NCI-H2227 (cell line): ENCODE results near the gene NAGPA.
"Not testable (repeated sequence)": the region's sequence is repeated elsewhere in the genome, so short reads cannot be mapped to it uniquely, and the experiment has no call there.

Source experiments
- DNase-seq: peaks from one replicate; lab custom pipeline; 2025; ENCODE audit not compliant: unreplicated experiment; lab: John Stamatoyannopoulos, UW

Gene NAGPA

GRCh38 chr16:5033256-5034166 is at the start of gene NAGPA:
NAGPA (minus strand) TSS chr16:5033935; CDS start chr16:5033914, 21 bp downstream.
- DNase-seq, result peak; percentile 88

GRCh38 chr16:5080996-5081395 is 47.3 kb upstream of the NAGPA start:
- DNase-seq, result not testable (repeated sequence)

GRCh38 chr16:5080461-5080860 is 46.7 kb upstream of the NAGPA start:
- not testable (repeated sequence) for DNase-seq

DNA sequence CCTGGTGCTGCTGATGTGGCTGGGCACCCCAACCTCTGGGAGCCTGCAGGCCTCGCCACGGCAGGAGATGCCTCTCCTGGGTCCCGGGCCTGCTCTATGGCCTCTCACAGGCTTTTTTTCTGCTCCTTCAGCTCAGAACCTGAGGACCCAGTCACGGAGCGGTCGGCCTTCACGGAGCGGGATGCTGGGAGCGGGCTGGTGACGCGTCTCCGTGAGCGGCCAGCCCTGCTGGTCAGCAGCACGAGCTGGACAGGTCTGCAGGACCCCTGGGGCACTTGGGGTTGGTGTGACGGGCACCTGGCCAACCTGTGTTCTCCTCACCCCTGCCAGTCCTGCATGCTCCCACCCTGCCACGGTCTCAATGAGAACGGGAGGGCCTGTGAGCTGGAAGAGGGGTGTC is 44.9 kb upstream of the NAGPA start:
- DNase-seq, result no peak

DNA sequence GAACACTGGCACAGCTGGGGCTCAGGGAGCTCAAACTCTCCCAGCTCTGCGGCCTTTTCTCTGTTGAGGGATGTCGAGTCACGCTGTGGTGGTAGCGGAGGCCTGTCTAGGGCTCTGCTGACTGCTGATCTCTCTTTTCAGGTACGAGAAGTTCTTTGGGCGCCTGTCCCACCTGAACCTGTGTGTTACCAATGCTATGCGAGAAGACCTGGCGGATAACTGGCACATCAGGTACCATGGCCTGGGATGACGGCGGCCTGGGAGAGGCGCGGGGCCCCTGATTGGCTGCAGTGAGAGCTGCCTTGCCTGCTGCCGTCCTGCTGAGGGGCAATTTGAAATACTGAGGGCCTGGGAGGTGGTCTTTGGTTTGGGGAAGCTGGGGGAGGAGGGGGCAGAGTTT is 43.6 kb upstream of the NAGPA start:
- DNase-seq, result no peak

GRCh38 chr16:5075637-5076036 is 41.9 kb upstream of the NAGPA start:
- no peak for DNase-seq

GRCh38 chr16:5073771-5074170 is 40.0 kb upstream of the NAGPA start:
- DNase-seq, result not testable (repeated sequence)

DNA sequence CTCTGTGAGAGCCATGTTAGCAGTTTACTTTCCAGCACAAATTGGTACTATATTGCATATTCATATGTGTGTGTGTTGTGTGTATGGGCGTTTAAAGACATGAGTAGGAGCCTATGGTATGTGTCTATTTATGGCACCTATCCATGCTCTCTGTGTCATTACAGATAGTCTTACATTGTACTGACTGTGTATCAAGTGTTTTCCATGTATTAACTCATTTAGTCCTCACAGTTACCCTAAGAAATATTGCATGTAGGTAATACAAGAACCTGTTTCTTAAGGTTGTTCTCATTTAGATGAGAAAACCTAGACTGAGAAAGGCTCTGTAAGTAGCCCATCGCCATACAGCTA is 39.5 kb upstream of the NAGPA start:
- DNase-seq, result no peak

DNA sequence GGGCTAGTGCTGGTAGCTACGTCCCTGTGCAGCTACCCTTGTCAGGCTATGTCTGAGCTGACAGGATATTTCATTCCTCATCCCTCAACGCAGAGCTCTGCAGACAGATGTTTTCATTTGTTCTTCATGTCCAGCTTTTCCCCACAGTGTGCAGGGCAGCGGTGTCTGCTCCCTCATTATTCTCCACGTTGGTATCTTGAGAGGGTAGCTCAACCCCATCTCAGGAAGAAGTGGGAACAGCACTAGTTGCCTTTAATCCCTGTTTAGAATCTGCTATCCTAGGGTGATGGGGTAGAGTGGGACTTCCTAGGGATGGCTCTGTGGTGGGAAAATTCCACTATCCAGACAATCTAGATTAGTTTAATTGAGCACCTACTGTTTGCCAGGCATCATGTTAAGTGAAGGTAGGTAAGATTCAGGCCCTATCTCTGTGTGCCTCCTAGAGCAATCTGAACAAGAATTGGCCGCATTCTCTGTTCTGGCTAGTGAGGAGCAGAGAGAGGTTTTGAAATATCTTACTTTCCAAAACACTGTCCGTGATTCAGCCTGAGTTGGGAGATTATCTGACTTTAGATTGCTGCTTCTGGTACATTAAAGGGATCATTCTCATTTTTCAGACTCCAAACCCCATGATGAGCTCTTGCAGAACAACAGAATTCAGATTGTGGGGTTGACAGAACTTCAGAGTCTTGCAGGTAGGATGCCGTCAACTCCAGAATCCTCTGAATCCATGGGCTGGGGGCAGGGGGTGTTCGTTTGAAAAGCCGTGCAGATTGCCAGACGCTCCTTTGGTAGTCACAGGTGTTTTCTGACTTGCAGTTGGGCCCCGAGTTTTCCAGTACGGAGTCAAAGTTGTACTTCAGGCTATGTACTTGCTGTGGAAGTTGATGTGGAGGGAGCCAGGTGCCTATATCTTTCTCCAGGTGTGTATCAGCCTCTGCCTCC is 38.9 kb upstream of the NAGPA start:
- DNase-seq, result no peak

GRCh38 chr16:5071681-5072333 is 38.1 kb upstream of the NAGPA start, which contains the start of gene ALG1:
ALG1 (plus strand) TSS chr16:5071843; CDS start chr16:5071850, 7 bp downstream.
- peak; percentile 96 for DNase-seq

GRCh38 chr16:5071341-5071680 is 37.6 kb upstream of the NAGPA start:
- no peak for DNase-seq

DNA sequence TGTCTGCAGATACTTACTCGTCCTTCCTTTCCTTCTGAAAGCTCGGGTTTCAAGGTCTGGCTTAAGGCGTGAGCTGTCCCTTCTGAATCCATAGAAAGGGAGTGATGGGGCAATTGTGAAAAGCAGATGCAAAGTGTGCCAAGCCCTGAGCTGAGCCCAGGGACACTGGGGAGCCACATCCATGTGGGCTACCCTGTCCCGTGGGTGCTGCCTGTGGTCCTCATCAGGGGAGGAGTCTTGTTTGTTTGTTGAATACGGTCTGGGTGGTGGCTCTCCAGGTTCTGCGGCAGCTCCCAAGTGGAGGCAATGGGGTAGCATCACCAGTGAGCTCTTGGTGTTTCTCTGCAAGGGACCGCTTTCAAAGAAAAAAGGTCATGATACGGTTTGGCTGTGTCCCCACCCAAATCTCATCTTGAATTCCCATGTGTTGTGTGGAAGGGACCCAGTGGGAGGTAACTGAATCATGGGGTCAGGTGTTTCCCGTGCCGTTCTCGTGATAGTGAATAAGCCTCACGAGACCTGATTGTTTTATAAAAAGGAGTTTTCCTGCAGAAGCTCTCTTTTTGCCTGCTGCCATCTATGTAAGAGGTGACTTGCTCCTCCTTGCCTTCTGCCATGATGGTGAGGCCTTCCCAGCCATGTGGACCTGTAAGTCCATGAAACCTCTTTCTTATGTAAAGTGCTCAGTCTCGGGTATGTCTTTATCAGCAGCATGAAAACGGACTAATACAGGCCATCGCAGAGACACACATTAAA is 36.9 kb upstream of the NAGPA start:
- DNase-seq, result no peak

- DNase-seq, result no peak
Observed at GRCh38 chr16:5069854-5070253, 36.1 kb upstream of the NAGPA start.

GRCh38 chr16:5069048-5069447 is 35.3 kb upstream of the NAGPA start:
- no peak for DNase-seq

DNA sequence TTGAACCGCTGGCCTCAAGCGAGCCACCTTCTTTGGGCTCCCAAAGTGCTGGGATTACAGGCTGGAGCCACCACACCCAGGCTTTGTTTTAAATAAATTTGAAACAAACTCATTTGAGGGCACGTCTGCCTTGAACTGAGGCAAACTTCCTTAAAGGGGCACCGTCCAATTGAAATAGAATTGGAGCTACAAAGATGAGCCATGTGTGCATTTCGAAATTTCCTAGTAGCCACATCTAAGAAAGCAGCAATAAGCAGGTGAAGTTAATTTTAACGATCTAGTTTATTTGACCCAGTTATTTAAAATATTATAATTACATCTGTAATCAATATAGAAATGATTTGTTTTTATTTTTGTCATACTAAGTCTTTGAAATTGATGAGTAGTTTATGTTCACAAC is 32.8 kb upstream of the NAGPA start:
- no peak for DNase-seq

DNA sequence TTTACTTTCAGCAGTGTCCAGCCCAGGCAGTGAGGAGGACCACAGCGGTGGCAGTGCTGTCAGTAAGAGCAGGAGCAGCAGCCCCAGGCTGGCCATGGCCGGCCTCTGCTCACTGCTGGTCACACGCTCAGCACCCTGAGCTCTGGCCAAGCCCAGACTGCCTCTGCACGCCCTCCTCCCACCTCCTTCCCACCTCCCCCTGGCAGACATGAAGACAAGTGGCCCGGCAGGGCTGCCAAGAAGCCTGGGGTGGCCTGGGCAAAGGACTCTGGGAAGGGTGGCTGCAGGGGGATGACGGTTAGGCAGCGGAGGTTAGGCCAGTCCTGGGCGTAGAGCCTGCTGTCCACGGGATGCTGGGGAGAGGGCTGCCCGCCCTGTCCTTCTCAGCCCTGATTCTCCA is 32.1 kb upstream of the NAGPA start, which contains the start of gene C16orf89:
C16orf89 (minus strand) TSS at position 144 of the 400 bp plus-strand sequence; CDS start at position 96, 48 bp downstream.
- no peak for DNase-seq

DNA sequence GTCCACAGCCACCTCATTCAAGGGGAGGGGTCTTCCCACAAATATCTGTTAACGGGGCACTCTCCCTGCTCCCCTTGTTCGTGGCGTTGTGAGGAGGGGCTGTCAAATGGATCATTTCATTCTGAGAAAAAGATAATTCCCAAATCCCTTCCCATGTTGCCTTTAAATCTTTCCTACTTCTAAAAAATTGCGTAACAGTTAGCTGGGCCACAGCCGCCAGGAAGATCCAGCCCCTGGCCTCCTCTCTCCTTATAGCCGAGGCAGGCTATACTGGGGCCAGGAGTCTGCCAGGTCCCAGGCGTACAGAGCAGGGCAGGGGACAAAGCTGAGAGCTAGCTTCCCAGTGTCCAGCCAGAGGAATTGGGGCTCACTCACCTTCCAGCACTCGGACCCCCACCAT is 31.6 kb upstream of the NAGPA start:
- DNase-seq, result no peak

DNA sequence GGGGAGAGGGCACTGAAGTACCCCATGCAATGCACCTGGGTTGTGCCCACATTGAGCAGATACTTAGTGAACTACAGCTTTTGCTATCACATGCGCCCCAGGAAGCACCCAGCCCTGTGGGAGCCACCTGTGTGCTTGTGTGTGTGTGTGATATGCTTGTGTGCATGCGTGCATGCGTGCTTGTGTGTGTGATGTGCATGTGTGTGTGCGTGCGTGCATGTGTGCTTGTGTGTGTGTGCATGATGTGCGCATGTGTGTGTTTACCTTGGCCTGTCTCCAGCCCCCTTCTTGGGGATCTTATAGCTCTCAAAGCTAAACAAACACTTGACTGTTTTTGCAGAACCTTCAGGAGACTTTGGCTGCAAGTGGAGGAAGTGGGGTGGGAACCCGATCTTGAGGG is 31.2 kb upstream of the NAGPA start:
- peak; percentile 9 for DNase-seq

DNA sequence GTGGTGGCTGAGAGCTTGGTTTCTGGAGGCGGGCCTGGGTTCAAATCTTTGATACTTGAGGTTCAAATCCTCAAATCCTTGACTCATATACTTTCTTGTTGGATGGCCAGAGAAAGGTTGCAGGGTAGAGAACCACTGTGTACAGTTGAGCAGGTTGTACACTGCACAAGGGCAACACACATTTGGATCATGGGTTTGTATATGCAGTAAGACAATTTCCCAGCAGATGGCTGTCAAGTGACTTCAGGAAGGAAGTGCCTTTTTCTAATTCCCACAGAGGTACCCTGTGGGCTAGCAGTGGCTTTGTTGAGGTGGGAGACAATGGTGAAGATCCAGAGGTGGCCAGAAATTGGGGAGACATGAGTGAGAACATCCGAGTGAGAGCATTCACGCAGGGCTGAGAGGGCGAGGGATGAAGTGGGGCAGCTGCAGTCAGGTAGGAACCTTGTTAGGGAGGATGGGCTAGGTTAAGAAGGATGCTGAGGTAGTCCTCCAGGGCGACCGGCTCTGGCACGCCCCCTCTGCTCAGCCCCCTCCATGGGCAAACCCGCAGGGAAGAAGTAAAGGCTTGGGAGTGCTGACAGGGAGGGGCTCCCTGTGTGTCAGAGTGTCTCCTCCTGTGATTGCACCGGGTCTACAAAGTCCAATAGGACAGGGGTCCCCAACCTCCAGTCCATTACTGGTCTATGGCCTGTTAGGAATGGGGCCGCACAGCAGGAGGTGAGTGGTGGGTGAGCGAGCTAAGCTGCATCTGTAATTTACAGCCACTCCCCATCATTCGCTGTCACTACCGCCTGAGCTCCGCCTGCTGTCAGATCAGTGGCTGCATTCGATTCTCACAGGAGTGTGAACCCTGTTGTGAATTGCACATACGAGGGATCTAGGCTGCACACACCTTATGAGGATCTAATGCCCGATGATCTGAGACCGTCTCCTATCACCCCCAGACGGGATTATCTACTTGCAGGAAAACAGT is 29.3 kb upstream of the NAGPA start:
- peak; percentile 41 for DNase-seq
